IMR-90 (cell line): ENCODE results near the gene PHLPP2. TPM values are rescaled to one million over a fixed set of nuclear protein-coding genes. Genes with fewer than 3 reads are reported as not detected.

Experiments used
- ATAC-seq: fragments of 200-7000 bp; cut with Tn5 transposase; 2 replicates; pipeline ENCODE4 v1.9.1; 2020; ENCODE audit warnings: low read depth, mild to moderate bottlenecking, moderate library complexity
- BruUV-seq: library from RNA; stranded (reverse); fragments of 400-500 nt; replicated peaks from 2 replicates; lab custom pipeline; 2021; lab: Mats Ljungman, UMichigan
- CTCF ChIA-PET: fragments of 300-600 bp; formaldehyde crosslinking; extraction: SDS; loops from one replicate; lab custom pipeline; 2021; ENCODE audit warnings: antibody characterized with exemption; lab: Yijun Ruan, JAX
- POLR2A ChIA-PET: fragments of 300-600 bp; sonication (Branson Sonifier 250); formaldehyde crosslinking; loops from one replicate; lab custom pipeline; 2022; ENCODE audit warnings: antibody characterized with exemption; ENCODE audit not compliant: unreplicated experiment; lab: Charles Lee
- DNase-seq: peaks from one replicate; pipeline ENCODE4 v3.0.0; 2013
- H2AFZ ChIP-seq: replicated peaks from 2 replicates; pipeline ENCODE3; 2013; ENCODE audit warnings: low read length, mild to moderate bottlenecking; ENCODE audit not compliant: poor library complexity
- H2AK5ac ChIP-seq: 2 replicates; pipeline ENCODE4 v1.6.1; 2013; ENCODE audit warnings: low read depth, low read length, inconsistent platforms
- H2AK9ac ChIP-seq: replicated peaks from 2 replicates; pipeline ENCODE3; 2013; ENCODE audit warnings: mild to moderate bottlenecking, low read depth, low read length, moderate library complexity; ENCODE audit not compliant: poor library complexity
- H2BK120ac ChIP-seq: 2 replicates; pipeline ENCODE4 v1.6.1; 2013; ENCODE audit warnings: low read depth, low read length, inconsistent platforms
- H2BK15ac ChIP-seq: 3 replicates; pipeline ENCODE4 v1.6.1; 2013; ENCODE audit warnings: low read depth, low read length, inconsistent platforms
- H2BK20ac ChIP-seq: 2 replicates; pipeline ENCODE4 v1.6.1; 2013; ENCODE audit warnings: low read depth, mild to moderate bottlenecking, inconsistent platforms, low read length, moderate library complexity
- H2BK5ac ChIP-seq: 2 replicates; pipeline ENCODE4 v1.6.1; 2013; ENCODE audit warnings: mild to moderate bottlenecking, low read depth, low read length, inconsistent platforms; ENCODE audit not compliant: poor library complexity, severe bottlenecking
- H3K14ac ChIP-seq: replicated peaks from 2 replicates; pipeline ENCODE4 v1.6.1; 2013; ENCODE audit warnings: low read depth, low read length, inconsistent platforms
- H3K18ac ChIP-seq: 2 replicates; pipeline ENCODE4 v1.6.1; 2013; ENCODE audit warnings: low read depth, low read length, control low read depth
- H3K23ac ChIP-seq: 2 replicates; pipeline ENCODE4 v1.6.1; 2013; ENCODE audit warnings: low read depth, low read length, inconsistent platforms
- H3K27ac ChIP-seq: 2 replicates; pipeline ENCODE4 v1.5.1; 2013; ENCODE audit warnings: mild to moderate bottlenecking, control low read depth, low read length; ENCODE audit not compliant: insufficient read depth
- H3K27me3 ChIP-seq: 2 replicates; pipeline ENCODE4 v1.6.1; 2013; ENCODE audit warnings: low read length; ENCODE audit not compliant: control insufficient read depth, insufficient read depth
- H3K36me3 ChIP-seq: 2 replicates; pipeline ENCODE4 v1.6.1; 2013; ENCODE audit warnings: low read length, mixed read lengths; ENCODE audit not compliant: control insufficient read depth, insufficient read depth
- H3K4ac ChIP-seq: 2 replicates; pipeline ENCODE4 v1.6.1; 2013; ENCODE audit warnings: low read depth, low read length, inconsistent platforms
- H3K4me1 ChIP-seq: 2 replicates; pipeline ENCODE4 v1.6.1; 2013; ENCODE audit warnings: low read length, mixed read lengths; ENCODE audit not compliant: control insufficient read depth, insufficient read depth
- H3K4me2 ChIP-seq: 2 replicates; pipeline ENCODE4 v1.6.1; 2013; ENCODE audit warnings: low read depth, mild to moderate bottlenecking, control low read depth, low read length, moderate library complexity
- H3K4me3 ChIP-seq: 2 replicates; pipeline ENCODE4 v1.5.1; 2013; ENCODE audit warnings: low read depth, mild to moderate bottlenecking, control low read depth, low read length, moderate library complexity; ENCODE audit not compliant: insufficient read depth
- H3K56ac ChIP-seq: 2 replicates; pipeline ENCODE4 v1.6.1; 2013; ENCODE audit warnings: low read length, inconsistent platforms; ENCODE audit not compliant: insufficient read depth; ENCODE audit errors: extremely low read depth
- H3K79me1 ChIP-seq, 2 experiments: 2 replicates each; pipeline ENCODE4 v1.6.1; 2013; ENCODE audit warnings: low read length in 2 of 2, inconsistent platforms in 1 of 2, low read depth in 1 of 2
- H3K9ac ChIP-seq: 2 replicates; pipeline ENCODE4 v1.6.1; 2013; ENCODE audit warnings: low read depth, low read length, control low read depth
- H3K9me1 ChIP-seq: 2 replicates; pipeline ENCODE4 v1.6.1; 2013; ENCODE audit warnings: low read length, inconsistent platforms; ENCODE audit not compliant: insufficient read depth
- H3K9me3 ChIP-seq: 2 replicates; pipeline ENCODE4 v1.6.1; 2013; ENCODE audit warnings: low read length; ENCODE audit not compliant: control insufficient read depth, insufficient read depth
- H4K20me1 ChIP-seq: 2 replicates; pipeline ENCODE4 v1.6.1; 2013; ENCODE audit warnings: low read length, inconsistent platforms; ENCODE audit not compliant: insufficient read depth
- H4K5ac ChIP-seq: 2 replicates; pipeline ENCODE4 v1.6.1; 2013; ENCODE audit warnings: mild to moderate bottlenecking, low read depth, low read length, control low read depth
- H4K8ac ChIP-seq, 2 experiments: 2 replicates each; pipeline ENCODE4 v1.6.1; 2013; ENCODE audit warnings: low read depth in 2 of 2, low read length in 2 of 2, control low read depth in 1 of 2, inconsistent platforms in 1 of 2
- H4K91ac ChIP-seq: 2 replicates; pipeline ENCODE4 v1.6.1; 2013; ENCODE audit warnings: low read depth, low read length, inconsistent platforms; ENCODE audit not compliant: insufficient read depth
- CHD1 ChIP-seq: IDR thresholded peaks from 2 replicates; pipeline ENCODE4 v1.6.1; 2012; ENCODE audit warnings: low read depth, low read length, improper control_type of control experiment
- FOS ChIP-seq: fragments of 150-350 bp; IDR thresholded peaks from 2 replicates; pipeline ENCODE4 v1.6.1; 2016; ENCODE audit warnings: low read depth, low read length
- MAFK ChIP-seq: IDR thresholded peaks from 2 replicates; pipeline ENCODE4 v1.6.1; 2012; ENCODE audit warnings: low read depth, low read length, improper control_type of control experiment
- RCOR1 ChIP-seq: IDR thresholded peaks from 2 replicates; pipeline ENCODE4 v1.6.1; 2012; ENCODE audit warnings: mild to moderate bottlenecking, low read length, improper control_type of control experiment; ENCODE audit not compliant: insufficient replicate concordance
- RFX5 ChIP-seq: IDR thresholded peaks from 2 replicates; pipeline ENCODE4 v1.8.0; 2012; ENCODE audit warnings: low read depth, mild to moderate bottlenecking, low read length, moderate library complexity
- WGBS, 2 experiments: methylation state at CpG; one replicate each; pipeline versions ENCODE4 v1.1.5 to v1.1.7; 2013; ENCODE audit warnings: missing lambda C conversion rate in 2 of 2; ENCODE audit not compliant: insufficient read length in 1 of 2; ENCODE audit errors: extremely low coverage in 2 of 2; 5-methylcytosine and 5-hydroxymethylcytosine counted together
- dilution Hi-C: fragments of 300-500 bp; cut with HindIII; formaldehyde crosslinking; loops from one replicate; pipeline ENCODE4 v1.14.3; 2018; ENCODE audit warnings: low sequenced_read_pairs; ENCODE audit not compliant: unreplicated experiment
- in situ Hi-C: fragments of 300-500 bp; cut with MboI; formaldehyde crosslinking; loops from 3 replicates; pipeline ENCODE4 v1.14.3; 2019; ENCODE audit warnings: low sequenced_read_pairs, inconsistent platforms, mixed read lengths
- intact Hi-C: fragments of 100-400 bp; cut with micrococcal nuclease; formaldehyde crosslinking; loops from 2 replicates; pipeline ENCODE4 v1.10.0; 2022
- polyA plus RNA-seq, 3 experiments: library from polyadenylated mRNA; depleted of rRNA; stranded (reverse); fragments of >200 nt; gene quantifications; 2 replicates each; pipeline ENCODE4 v1.2.3, GENCODE V29; 2012; ENCODE audit warnings: low replicate concordance in 1 of 3
- total RNA-seq: library from RNA; depleted of rRNA; stranded (reverse); fragments of >200 nt; gene quantifications from 2 replicates; pipeline ENCODE4 v1.2.3, GENCODE V29; 2012
- TF ChIP-seq, protein P1 (sequence below): conservative IDR thresholded peaks from 2 replicates; pipeline ENCODE4 v1.5.1; 2012; ENCODE audit warnings: mild to moderate bottlenecking, low read depth, low read length, improper control_type of control experiment
- TF ChIP-seq, protein P2 (sequence below): fragments of 150-350 bp; IDR thresholded peaks from 2 replicates; pipeline ENCODE4 v1.6.1; 2016; ENCODE audit warnings: low read depth, mild to moderate bottlenecking, low read length, moderate library complexity, borderline replicate concordance

PHLPP2 gene
- total and polyA plus RNA-seq, 2 of the 4 experiments (the other 2 are of a cell fraction): 6.8 to 10.2 TPM

DNA sequence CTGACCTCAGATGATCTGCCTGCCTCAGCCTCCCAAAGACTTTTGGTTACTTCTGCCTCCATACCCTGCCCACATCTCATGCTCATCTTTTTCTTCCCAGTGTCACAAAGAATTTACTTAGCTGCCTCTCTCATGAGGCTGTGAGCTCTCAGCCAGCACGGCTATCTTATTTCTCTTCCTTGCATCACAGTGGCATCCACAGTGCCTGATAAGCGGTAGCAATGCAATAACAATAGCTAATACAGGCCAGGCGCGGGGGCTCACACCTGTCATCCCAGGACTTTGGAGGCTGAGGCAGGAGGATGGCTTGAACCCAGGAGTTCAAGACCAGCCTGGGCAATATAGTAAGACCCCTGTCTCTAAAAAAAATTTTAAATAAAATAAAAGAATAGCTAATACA lies 114.1 kb downstream of the PHLPP2 start:
- Histone ChIP-seq H3K27me3 (peaks cover 8% of the 10 kb centered on the region), H3K27ac (no peak overlapping the region), H3K14ac (no peak overlapping the region), H4K8ac (no peak overlapping the region), H3K9me3 (no peaks in the 10 kb centered on the region), H2BK5ac (no peak overlapping the region), H3K23ac (no peak overlapping the region), H4K20me1 (no peaks in the 10 kb centered on the region), H2AK5ac (no peak overlapping the region), H3K79me1 (no peaks in the 10 kb centered on the region), H3K18ac (no peak overlapping the region), H4K91ac (no peak overlapping the region), H3K4me3 (no peak overlapping the region), H4K5ac (no peak overlapping the region), H2BK120ac (no peak overlapping the region), H3K4me2 (no peak overlapping the region), H2AFZ (no peak overlapping the region), H3K36me3 (no peaks in the 10 kb centered on the region), H3K9ac (no peak overlapping the region), H3K4me1 (no peaks in the 10 kb centered on the region), H3K56ac (no peak overlapping the region), H3K4ac (no peak overlapping the region), H2BK15ac (no peak overlapping the region), H3K9me1 (no peaks in the 10 kb centered on the region), H2BK20ac (no peak overlapping the region), H2AK9ac (no peak overlapping the region)
- no TSS peak for BruUV-seq
- dilution Hi-C loops: no loop called here
- intact Hi-C loops: loop anchor here (2.0 to 10.0 kb wide), 2 partner anchors 46 to 116 kb away; no protein-coding TSS in a partner anchor
- no peak for DNase-seq
- ChIA-PET CTCF (interaction anchor here (0.6 to 1.9 kb wide), 14 partner anchors 9 to 199 kb away, joined by 3 to 8 read pairs (median 4); partner anchors contain the start of gene ZNF23), POLR2A (no interaction called here)
- ATAC-seq: no peak
- no peak for TF ChIP-seq RFX5
- TF ChIP-seq, protein P1, sequence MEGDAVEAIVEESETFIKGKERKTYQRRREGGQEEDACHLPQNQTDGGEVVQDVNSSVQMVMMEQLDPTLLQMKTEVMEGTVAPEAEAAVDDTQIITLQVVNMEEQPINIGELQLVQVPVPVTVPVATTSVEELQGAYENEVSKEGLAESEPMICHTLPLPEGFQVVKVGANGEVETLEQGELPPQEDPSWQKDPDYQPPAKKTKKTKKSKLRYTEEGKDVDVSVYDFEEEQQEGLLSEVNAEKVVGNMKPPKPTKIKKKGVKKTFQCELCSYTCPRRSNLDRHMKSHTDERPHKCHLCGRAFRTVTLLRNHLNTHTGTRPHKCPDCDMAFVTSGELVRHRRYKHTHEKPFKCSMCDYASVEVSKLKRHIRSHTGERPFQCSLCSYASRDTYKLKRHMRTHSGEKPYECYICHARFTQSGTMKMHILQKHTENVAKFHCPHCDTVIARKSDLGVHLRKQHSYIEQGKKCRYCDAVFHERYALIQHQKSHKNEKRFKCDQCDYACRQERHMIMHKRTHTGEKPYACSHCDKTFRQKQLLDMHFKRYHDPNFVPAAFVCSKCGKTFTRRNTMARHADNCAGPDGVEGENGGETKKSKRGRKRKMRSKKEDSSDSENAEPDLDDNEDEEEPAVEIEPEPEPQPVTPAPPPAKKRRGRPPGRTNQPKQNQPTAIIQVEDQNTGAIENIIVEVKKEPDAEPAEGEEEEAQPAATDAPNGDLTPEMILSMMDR: no peak
- no peak for TF ChIP-seq MAFK
- no peak for TF ChIP-seq RCOR1
- TF ChIP-seq, protein P2, sequence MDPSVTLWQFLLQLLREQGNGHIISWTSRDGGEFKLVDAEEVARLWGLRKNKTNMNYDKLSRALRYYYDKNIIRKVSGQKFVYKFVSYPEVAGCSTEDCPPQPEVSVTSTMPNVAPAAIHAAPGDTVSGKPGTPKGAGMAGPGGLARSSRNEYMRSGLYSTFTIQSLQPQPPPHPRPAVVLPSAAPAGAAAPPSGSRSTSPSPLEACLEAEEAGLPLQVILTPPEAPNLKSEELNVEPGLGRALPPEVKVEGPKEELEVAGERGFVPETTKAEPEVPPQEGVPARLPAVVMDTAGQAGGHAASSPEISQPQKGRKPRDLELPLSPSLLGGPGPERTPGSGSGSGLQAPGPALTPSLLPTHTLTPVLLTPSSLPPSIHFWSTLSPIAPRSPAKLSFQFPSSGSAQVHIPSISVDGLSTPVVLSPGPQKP: no peak
- TF ChIP-seq FOS: no peak
- no peak for TF ChIP-seq CHD1
- no CpG with 5 or more reads among the region's 4 CpGs for WGBS, 2 experiments
- in situ Hi-C loops: no loop called here
